GM19240 (cell line): Measurements from ENCODE around the gene AMIGO2.

Source experiments
- DNase-seq: peaks from one replicate; pipeline ENCODE4 v3.0.0; 2011; ENCODE audit warnings: low spot score; ENCODE audit not compliant: insufficient read length

AMIGO2 gene

GRCh38 chr12:47098099-47098498 is 18.3 kb upstream of the AMIGO2 start:
- no peak for DNase-seq

GRCh38 chr12:47097276-47097896 is 17.6 kb upstream of the AMIGO2 start:
- no peak for DNase-seq

GRCh38 chr12:47095446-47096236 is 15.9 kb upstream of the AMIGO2 start:
- DNase-seq = no peak

GRCh38 chr12:47094804-47095203 is 15.0 kb upstream of the AMIGO2 start:
- DNase-seq = no peak

- DNase-seq = no peak
Observed at GRCh38 chr12:47091009-47091408, 11.2 kb upstream of the AMIGO2 start.

- no peak for DNase-seq
Observed at GRCh38 chr12:47088021-47088944, 8.5 kb upstream of the AMIGO2 start.

- no peak for DNase-seq
Observed at GRCh38 chr12:47087088-47087688, 7.4 kb upstream of the AMIGO2 start.

- DNase-seq = no peak
Observed at GRCh38 chr12:47085815-47086252, 6.1 kb upstream of the AMIGO2 start.

GRCh38 chr12:47084172-47084571 is 4.4 kb upstream of the AMIGO2 start:
- no peak for DNase-seq

GRCh38 chr12:47082796-47083621 is 3.2 kb upstream of the AMIGO2 start:
- DNase-seq = no peak

- no peak for DNase-seq
Observed at GRCh38 chr12:47082283-47082682, 2.5 kb upstream of the AMIGO2 start.

GRCh38 chr12:47080725-47081502 is 1.2 kb upstream of the AMIGO2 start:
- no peak for DNase-seq

- DNase-seq = no peak
Observed at GRCh38 chr12:47079981-47080724, 394 bp upstream of the AMIGO2 start.

GRCh38 chr12:47078733-47079467 is 859 bp downstream of the AMIGO2 start:
- DNase-seq = no peak

- DNase-seq = no peak
Observed at GRCh38 chr12:47078086-47078395, 1.7 kb downstream of the AMIGO2 start.

GRCh38 chr12:47077206-47078085 is 2.3 kb downstream of the AMIGO2 start:
- DNase-seq = no peak

- DNase-seq = no peak
Observed at GRCh38 chr12:47075192-47076084, 4.3 kb downstream of the AMIGO2 start.
